OCI-LY1 (cell line): ENCODE results near the gene SMPD3.

ENCODE experiments used
- H2AFZ ChIP-seq: fragments of 200-600 bp; sonication (generic), shearing (Covaris generic); 2 replicates; pipeline ENCODE4 v1.6.0; 2014; ENCODE audit warnings: antibody characterized with exemption, mild to moderate bottlenecking, low read length
- H3F3A ChIP-seq: fragments of 200-600 bp; sonication (generic), shearing (Covaris generic); 2 replicates; pipeline ENCODE4 v1.6.0; 2014; ENCODE audit warnings: mild to moderate bottlenecking, antibody characterized with exemption, low read length, moderate library complexity; ENCODE audit not compliant: insufficient read depth
- H3K27ac ChIP-seq: fragments of 200-600 bp; sonication (generic); 2 replicates; pipeline ENCODE4 v1.5.1; 2014; ENCODE audit warnings: low read length, mixed run types, mild to moderate bottlenecking, low read depth; ENCODE audit not compliant: poor library complexity, severe bottlenecking
- H3K27me3 ChIP-seq: fragments of 200-600 bp; sonication (generic); 2 replicates; pipeline ENCODE4 v1.6.0; 2014; ENCODE audit warnings: antibody characterized with exemption, mild to moderate bottlenecking, low read length, moderate library complexity; ENCODE audit not compliant: insufficient read depth
- H3K36me3 ChIP-seq: fragments of 200-600 bp; sonication (generic); 2 replicates; pipeline ENCODE4 v1.6.1; 2014; ENCODE audit warnings: mild to moderate bottlenecking, antibody characterized with exemption, low read length, moderate library complexity, mixed read lengths; ENCODE audit not compliant: insufficient read depth
- H3K4me1 ChIP-seq: fragments of 200-600 bp; sonication (generic); 2 replicates; pipeline ENCODE4 v1.5.1; 2014; ENCODE audit warnings: mild to moderate bottlenecking, low read length, moderate library complexity; ENCODE audit not compliant: insufficient read depth, severe bottlenecking
- H3K4me2 ChIP-seq: fragments of 200-600 bp; sonication (generic), shearing (Covaris generic); 2 replicates; pipeline ENCODE4 v1.6.1; 2014; ENCODE audit warnings: low read length
- H3K4me3 ChIP-seq: fragments of 200-600 bp; sonication (generic); 2 replicates; pipeline ENCODE4 v1.5.1; 2014; ENCODE audit warnings: low read length, low read depth, mild to moderate bottlenecking, mixed read lengths; ENCODE audit not compliant: poor library complexity, severe bottlenecking
- H3K79me2 ChIP-seq: fragments of 200-600 bp; shearing (Covaris generic); 2 replicates; pipeline ENCODE4 v1.6.1; 2016; ENCODE audit warnings: mixed run types, low read length, mixed read lengths; ENCODE audit not compliant: insufficient read depth
- H3K9ac ChIP-seq: fragments of 200-600 bp; sonication (generic), shearing (Covaris generic); 2 replicates; pipeline ENCODE4 v1.6.1; 2014; ENCODE audit warnings: mild to moderate bottlenecking, low read length, mixed read lengths
- H3K9me2 ChIP-seq: fragments of 200-600 bp; sonication (generic), shearing (Covaris generic); 2 replicates; pipeline ENCODE4 v1.6.1; 2014; ENCODE audit warnings: low read depth, mild to moderate bottlenecking, low read length, mixed read lengths
- H3K9me3 ChIP-seq: fragments of 200-600 bp; shearing (Covaris generic); 2 replicates; pipeline ENCODE4 v1.6.1; 2014; ENCODE audit warnings: low read length, mixed read lengths
- H4K20me1 ChIP-seq: fragments of 200-600 bp; sonication (generic), shearing (Covaris generic); 2 replicates; pipeline ENCODE4 v1.6.0; 2016; ENCODE audit warnings: mild to moderate bottlenecking, low read length; ENCODE audit not compliant: insufficient read depth
- CTCF ChIP-seq: fragments of 200-600 bp; sonication (generic), shearing (Covaris generic); IDR thresholded peaks from 2 replicates; pipeline ENCODE4 v1.5.1; 2017; ENCODE audit warnings: mild to moderate bottlenecking, antibody characterized with exemption, low read length, moderate library complexity, mixed read lengths
- EZH2 ChIP-seq: fragments of 200-600 bp; sonication (generic), shearing (Covaris generic); IDR thresholded peaks from 2 replicates; pipeline ENCODE4 v1.8.0; 2017; ENCODE audit warnings: borderline replicate concordance, mixed run types, mild to moderate bottlenecking, antibody characterized with exemption, low read length, moderate library complexity, mixed read lengths

SMPD3 gene

GRCh38 chr16:68493412-68494070 lies 45.2 kb upstream of the SMPD3 start:
- Histone ChIP-seq H3K36me3 (no peaks in the 10 kb centered on the region; the same call in 1 of the 2 replicates), H2AFZ (no peak overlapping the region), H3K9me3 (peaks cover 5% of the 10 kb centered on the region; the same call in 1 of the 2 replicates), H3K79me2 (no peaks in the 10 kb centered on the region), H3K4me2 (no peak overlapping the region), H3K9me2 (no peaks in the 10 kb centered on the region), H3K4me3 (no peak overlapping the region), H3K27ac (no peak overlapping the region), H3K4me1 (peaks cover 6% of the 10 kb centered on the region), H3F3A (no peaks in the 10 kb centered on the region), H4K20me1 (no peaks in the 10 kb centered on the region), H3K27me3 (no peaks in the 10 kb centered on the region), H3K9ac (no peak overlapping the region)
- no peak for TF ChIP-seq EZH2

- H3K27ac ChIP-seq = no peak overlapping the region
- no peak overlapping the region for H3K4me2 ChIP-seq
- H3K9me2 ChIP-seq = no peaks in the 10 kb centered on the region
Measured at GRCh38 chr16:68492543-68493411, 44.5 kb upstream of the SMPD3 start.

GRCh38 chr16:68492151-68492542 lies 43.8 kb upstream of the SMPD3 start:
- Histone ChIP-seq H2AFZ (no peak overlapping the region), H3K79me2 (no peaks in the 10 kb centered on the region), H3K9me2 (no peaks in the 10 kb centered on the region), H3F3A (no peaks in the 10 kb centered on the region), H3K4me2 (no peak overlapping the region), H3K9me3 (peaks cover 5% of the 10 kb centered on the region; the same call in 1 of the 2 replicates), H4K20me1 (no peaks in the 10 kb centered on the region), H3K4me1 (peaks cover 6% of the 10 kb centered on the region), H3K27ac (no peak overlapping the region), H3K9ac (no peak overlapping the region), H3K36me3 (no peaks in the 10 kb centered on the region; the same call in 1 of the 2 replicates), H3K27me3 (no peaks in the 10 kb centered on the region), H3K4me3 (no peak overlapping the region)
- no peak for TF ChIP-seq CTCF
- no peak for TF ChIP-seq EZH2

More at GRCh38 chr16:68492543-68493411, 44.5 kb upstream of the SMPD3 start:
- H3K79me2 ChIP-seq = no peaks in the 10 kb centered on the region
- H3K4me1 ChIP-seq = peaks cover 6% of the 10 kb centered on the region
- TF ChIP-seq EZH2 (no peak), CTCF (no peak)
- H3F3A ChIP-seq = no peaks in the 10 kb centered on the region
- H2AFZ ChIP-seq = no peak overlapping the region
- no peaks in the 10 kb centered on the region for H3K27me3 ChIP-seq
- peaks cover 5% of the 10 kb centered on the region; the same call in 1 of the 2 replicates for H3K9me3 ChIP-seq
- no peaks in the 10 kb centered on the region for H4K20me1 ChIP-seq
- no peak overlapping the region for H3K9ac ChIP-seq
- no peak overlapping the region for H3K4me3 ChIP-seq
- no peaks in the 10 kb centered on the region; the same call in 1 of the 2 replicates for H3K36me3 ChIP-seq
